Activated CD8-positive, alpha-beta T cell treated with anti-CD3 and anti-CD28 coated beads for 36 hours (primary cell): Measurements from ENCODE around the gene OFD1. TPM values are rescaled to one million over a fixed set of nuclear protein-coding genes. Genes with fewer than 3 reads are reported as not detected.

ENCODE experiments used
- ATAC-seq: fragments of 200-7000 bp; cut with Tn5 transposase; one replicate; pipeline ENCODE4 v1.10.0; 2021; ENCODE audit warnings: mild to moderate bottlenecking, moderate library complexity
- CTCF ChIA-PET: fragments of 350-600 bp; sonication (Branson Sonifier 250); formaldehyde crosslinking; loops from one replicate; lab custom pipeline; 2021; ENCODE audit warnings: antibody characterized with exemption; lab: Charles Lee
- POLR2A ChIA-PET: fragments of 350-600 bp; sonication (Branson Sonifier 250); formaldehyde crosslinking; loops from one replicate; lab custom pipeline; 2021; ENCODE audit warnings: antibody characterized with exemption; lab: Charles Lee
- DNase-seq: peaks from one replicate; pipeline ENCODE4 v3.0.0-alpha.2; 2020
- H3K27ac Mint-ChIP-seq: one replicate; pipeline ENCODE4 v1.8.0; 2021; ENCODE audit warnings: mild to moderate bottlenecking, mixed read lengths
- H3K27me3 Mint-ChIP-seq: one replicate; pipeline ENCODE4 v1.8.0; 2021; ENCODE audit warnings: mixed read lengths
- H3K36me3 Mint-ChIP-seq: one replicate; pipeline ENCODE4 v1.8.0; 2021; ENCODE audit warnings: low read depth, mixed read lengths
- H3K4me1 Mint-ChIP-seq: one replicate; pipeline ENCODE4 v1.8.0; 2021; ENCODE audit warnings: low read depth, mixed read lengths
- H3K4me3 Mint-ChIP-seq: one replicate; pipeline ENCODE4 v1.8.0; 2021; ENCODE audit warnings: mild to moderate bottlenecking, moderate library complexity, mixed read lengths
- H3K9me3 Mint-ChIP-seq: one replicate; pipeline ENCODE4 v1.8.0; 2021; ENCODE audit warnings: mixed read lengths
- CTCF ChIP-seq: fragments of 200-600 bp; IDR thresholded peaks from one replicate; pipeline ENCODE4 v1.8.0; 2022; ENCODE audit warnings: antibody characterized with exemption, mild to moderate bottlenecking
- intact Hi-C: fragments of 100-400 bp; cut with micrococcal nuclease; formaldehyde crosslinking; loops from one replicate; pipeline ENCODE4 v1.10.0; 2022
- total RNA-seq, 2 experiments: library from RNA; stranded (reverse); gene quantifications; one replicate each; pipeline ENCODE4 v1.2.3, GENCODE V29; 2021

Gene OFD1
- total RNA-seq, 2 experiments from 2014 or later = 32.4 to 34.5 TPM

- TF ChIP-seq CTCF = no peak
- no peak for ATAC-seq
- ChIA-PET POLR2A (interaction anchor here (0.9 kb wide), 1 partner anchor 44 kb away, joined by 3 read pairs; the partner anchor contains the start of gene RAB9A), CTCF (no interaction called here)
- H3K36me3 Mint-ChIP-seq = peaks cover 57% of the 10 kb centered on the region
- DNase-seq = no peak
- no peaks in the 10 kb centered on the region for H3K27me3 Mint-ChIP-seq
- peak overlapping the region; percentile 40 for H3K27ac Mint-ChIP-seq
- peaks cover 3% of the 10 kb centered on the region for H3K9me3 Mint-ChIP-seq
- intact Hi-C loops = loop anchor here (10.0 kb wide), 2 partner anchors 48 to 78 kb away; partner anchors contain the start of genes RAB9A and TCEANC
- peak overlapping the region; percentile 4 for H3K4me3 Mint-ChIP-seq
- peaks cover 52% of the 10 kb centered on the region for H3K4me1 Mint-ChIP-seq
Measured at GRCh38 chrX:13732246-13733067, 2.1 kb upstream of the OFD1 start.

GRCh38 chrX:13733506-13733905 is 1.0 kb upstream of the OFD1 start:
- intact Hi-C loops = loop anchor here (10.0 kb wide), 2 partner anchors 49 to 79 kb away; partner anchors contain the start of genes RAB9A and TCEANC
- peaks cover 46% of the 10 kb centered on the region for H3K4me1 Mint-ChIP-seq
- ATAC-seq = no peak
- no peak for TF ChIP-seq CTCF
- ChIA-PET CTCF (interaction anchor here (1.3 to 1.6 kb wide), 2 partner anchors 16 to 48 kb away, joined by 4 to 9 read pairs; no protein-coding TSS in a partner anchor), POLR2A (interaction anchor here (0.9 to 2.7 kb wide), 7 partner anchors 8 to 294 kb away, joined by 3 to 12 read pairs (median 4); partner anchors contain the start of gene RAB9A)
- H3K4me3 Mint-ChIP-seq = peak overlapping the region; percentile 88
- H3K36me3 Mint-ChIP-seq = peaks cover 46% of the 10 kb centered on the region
- DNase-seq = no peak
- H3K27me3 Mint-ChIP-seq = no peaks in the 10 kb centered on the region
- H3K9me3 Mint-ChIP-seq = peaks cover 1% of the 10 kb centered on the region
- peak overlapping the region; percentile 94 for H3K27ac Mint-ChIP-seq

- no peak for ATAC-seq
- CTCF ChIA-PET = no interaction called here
Measured at GRCh38 chrX:13741695-13742094, 7.1 kb downstream of the OFD1 start.

GRCh38 chrX:13742397-13743176 is 8.0 kb downstream of the OFD1 start:
- POLR2A ChIA-PET = interaction anchor here (0.6 to 1.3 kb wide), 4 partner anchors 8 to 286 kb away, joined by 3 to 7 read pairs (median 4); partner anchors contain the start of genes OFD1 and TRAPPC2
- Mint-ChIP-seq H3K4me1 (peaks cover 34% of the 10 kb centered on the region), H3K36me3 (peaks cover 23% of the 10 kb centered on the region), H3K27ac (peak overlapping the region; percentile 83), H3K9me3 (no peaks in the 10 kb centered on the region), H3K27me3 (no peaks in the 10 kb centered on the region), H3K4me3 (peak overlapping the region; percentile 18)
- DNase-seq (peak; percentile 67), ATAC-seq (peak; percentile 93)
- TF ChIP-seq CTCF = no peak
- CTCF ChIA-PET = interaction anchor here (1.0 kb wide), 1 partner anchor 289 kb away, joined by 4 read pairs; no protein-coding TSS in a partner anchor
- intact Hi-C loops = no loop called here

More at GRCh38 chrX:13741695-13742094, 7.1 kb downstream of the OFD1 start:
- intact Hi-C loops = no loop called here
- no peaks in the 10 kb centered on the region for H3K27me3 Mint-ChIP-seq
- no peak for TF ChIP-seq CTCF
- POLR2A ChIA-PET = interaction anchor here (0.6 kb wide), 1 partner anchor 28 kb away, joined by 3 read pairs; no protein-coding TSS in a partner anchor
- H3K4me3 Mint-ChIP-seq = no peak overlapping the region
- peaks cover 34% of the 10 kb centered on the region for H3K4me1 Mint-ChIP-seq
- peak overlapping the region; percentile 77 for H3K27ac Mint-ChIP-seq
- H3K36me3 Mint-ChIP-seq = peaks cover 19% of the 10 kb centered on the region
- H3K9me3 Mint-ChIP-seq = no peaks in the 10 kb centered on the region
- no peak for DNase-seq
